NCI-H128 (cell line): ENCODE measurements around the gene MSMP.

ENCODE experiments used
- DNase-seq: peaks from one replicate; lab custom pipeline; 2025; ENCODE audit not compliant: unreplicated experiment; lab: John Stamatoyannopoulos, UW

MSMP gene

GRCh38 chr9:35771534-35771933 is 17.5 kb upstream of the MSMP start:
- DNase-seq = no peak

- DNase-seq = no peak
These were observed 17.0 kb upstream of the MSMP start for GRCh38 chr9:35771075-35771433.

- no peak for DNase-seq
These were observed 15.7 kb upstream of the MSMP start for GRCh38 chr9:35769763-35770162.

GRCh38 chr9:35767458-35767857 is 13.4 kb upstream of the MSMP start:
- DNase-seq = no peak

- DNase-seq = no peak
These were observed 12.9 kb upstream of the MSMP start for GRCh38 chr9:35766997-35767396.

GRCh38 chr9:35763803-35764202 is 9.7 kb upstream of the MSMP start:
- no peak for DNase-seq

GRCh38 chr9:35763181-35763580 is 9.1 kb upstream of the MSMP start:
- DNase-seq = no peak

- no peak for DNase-seq
These were observed 6.6 kb upstream of the MSMP start for GRCh38 chr9:35760651-35761050.

GRCh38 chr9:35759795-35760194 is 5.7 kb upstream of the MSMP start:
- DNase-seq = no peak

- no peak for DNase-seq
These were observed 4.5 kb upstream of the MSMP start for GRCh38 chr9:35758475-35759050.

GRCh38 chr9:35757892-35758275 is 3.8 kb upstream of the MSMP start:
- no peak for DNase-seq

GRCh38 chr9:35757226-35757891 is 3.3 kb upstream of the MSMP start:
- DNase-seq = no peak

GRCh38 chr9:35756275-35757225 is 2.5 kb upstream of the MSMP start:
- no peak for DNase-seq

- DNase-seq = no peak
These were observed 995 bp upstream of the MSMP start for GRCh38 chr9:35755071-35755470.

GRCh38 chr9:35753466-35753865 is 610 bp downstream of the MSMP start:
- no peak for DNase-seq

- no peak for DNase-seq
These were observed 3.9 kb downstream of the MSMP start for GRCh38 chr9:35750256-35750531.

GRCh38 chr9:35749515-35750255 is 4.4 kb downstream of the MSMP start:
- no peak for DNase-seq

- no peak for DNase-seq
These were observed 5.1 kb downstream of the MSMP start, which contains the start of the genes GBA2 and RGP1 for GRCh38 chr9:35748858-35749514. TSS of gene GBA2 (minus strand) at chr9:35749228. CDS start at chr9:35748704, 524 bp downstream. TSS of gene RGP1 (plus strand) at chr9:35749287. CDS start at chr9:35749756, 469 bp downstream.

- DNase-seq = no peak
These were observed 5.7 kb downstream of the MSMP start for GRCh38 chr9:35748242-35748857.

- no peak for DNase-seq
These were observed 7.5 kb downstream of the MSMP start for GRCh38 chr9:35746583-35746982.
